SK-N-SH treated with all-trans-retinoic acid at 6 μM for 48 hours (cell line): ENCODE results near the gene GRIK3.
"Not testable (repeated sequence)": the region's sequence is repeated elsewhere in the genome, so short reads cannot be mapped to it uniquely, and the experiment has no call there.

Source experiments
- ATAC-seq: fragments of 200-7000 bp; cut with Tn5 transposase; 3 replicates; pipeline ENCODE4 v1.9.1; 2020; ENCODE audit warnings: mild to moderate bottlenecking, moderate library complexity
- ARNTL ChIP-seq: fragments of 450-650 bp; formaldehyde crosslinking; IDR thresholded peaks from 2 replicates; pipeline ENCODE4 v1.5.0; 2020; ENCODE audit warnings: low read depth, mild to moderate bottlenecking, moderate library complexity, borderline replicate concordance
- BACH2 ChIP-seq: fragments of 250-450 bp; sonication (Bioruptor Pico); IDR thresholded peaks from 2 replicates; pipeline ENCODE4 v1.9.0; 2021; ENCODE audit warnings: mild to moderate bottlenecking, borderline replicate concordance
- CSDC2 ChIP-seq: fragments of 250-450 bp; sonication (Bioruptor Pico); IDR thresholded peaks from 2 replicates; pipeline ENCODE4 v1.5.0; 2020; ENCODE audit warnings: mild to moderate bottlenecking, moderate library complexity
- ESRRG ChIP-seq: fragments of 250-450 bp; sonication (Bioruptor Pico); IDR thresholded peaks from 2 replicates; pipeline ENCODE4 v1.6.1; 2021; ENCODE audit warnings: mild to moderate bottlenecking
- GLIS3 ChIP-seq: fragments of 250-450 bp; sonication (Bioruptor Pico); IDR thresholded peaks from 2 replicates; pipeline ENCODE4 v1.5.0; 2020; ENCODE audit warnings: mild to moderate bottlenecking, moderate library complexity
- OSR1 ChIP-seq: fragments of 250-450 bp; sonication (Bioruptor Pico); IDR thresholded peaks from 2 replicates; pipeline ENCODE4 v1.8.0; 2022; ENCODE audit warnings: moderate library complexity, mild to moderate bottlenecking, inconsistent platforms
- PPARA ChIP-seq: fragments of 250-450 bp; sonication (Bioruptor Pico); IDR thresholded peaks from 2 replicates; pipeline ENCODE4 v1.5.0; 2020; ENCODE audit warnings: mild to moderate bottlenecking, borderline replicate concordance
- RARB ChIP-seq: fragments of 250-450 bp; sonication (Bioruptor Pico); IDR thresholded peaks from 2 replicates; pipeline ENCODE4 v1.8.0; 2021; ENCODE audit warnings: mild to moderate bottlenecking, moderate library complexity
- SNAI2 ChIP-seq: fragments of 250-450 bp; sonication (Bioruptor Pico); IDR thresholded peaks from 2 replicates; pipeline ENCODE4 v1.5.0; 2020; ENCODE audit warnings: mild to moderate bottlenecking, moderate library complexity
- TCF4 ChIP-seq: fragments of 250-450 bp; sonication (Bioruptor Pico); IDR thresholded peaks from 2 replicates; pipeline ENCODE4 v1.8.0; 2021; ENCODE audit warnings: mild to moderate bottlenecking, moderate library complexity, borderline replicate concordance
- TOX ChIP-seq: fragments of 250-450 bp; sonication (Bioruptor Pico); IDR thresholded peaks from 2 replicates; pipeline ENCODE4 v1.8.0; 2021; ENCODE audit warnings: mild to moderate bottlenecking, moderate library complexity, borderline replicate concordance
- ZC3H10 ChIP-seq: fragments of 250-450 bp; sonication (Bioruptor Pico); IDR thresholded peaks from 2 replicates; pipeline ENCODE4 v1.5.1; 2021; ENCODE audit warnings: mild to moderate bottlenecking, moderate library complexity
- ZFP3 ChIP-seq: fragments of 250-450 bp; sonication (Bioruptor Pico); IDR thresholded peaks from 2 replicates; pipeline ENCODE4 v1.5.0; 2020; ENCODE audit warnings: mild to moderate bottlenecking, moderate library complexity
- ZFP30 ChIP-seq: fragments of 450-650 bp; formaldehyde crosslinking; IDR thresholded peaks from 2 replicates; pipeline ENCODE4 v1.5.0; 2022; ENCODE audit warnings: mild to moderate bottlenecking, moderate library complexity
- ZNF70 ChIP-seq: fragments of 450-650 bp; formaldehyde crosslinking; IDR thresholded peaks from 2 replicates; pipeline ENCODE4 v1.5.0; 2020; ENCODE audit warnings: mild to moderate bottlenecking, moderate library complexity
- ZNF8 ChIP-seq: fragments of 450-650 bp; formaldehyde crosslinking; IDR thresholded peaks from 2 replicates; pipeline ENCODE4 v1.5.0; 2020; ENCODE audit warnings: mild to moderate bottlenecking, moderate library complexity
- TF ChIP-seq, protein P1 (sequence below): fragments of 250-450 bp; sonication (Bioruptor Pico); IDR thresholded peaks from 2 replicates; pipeline ENCODE4 v1.5.0; 2020; ENCODE audit warnings: mild to moderate bottlenecking, moderate library complexity
- TF ChIP-seq, protein P2 (sequence below): fragments of 250-450 bp; sonication (Bioruptor Pico); IDR thresholded peaks from 2 replicates; pipeline ENCODE4 v1.5.1; 2020; ENCODE audit warnings: low read depth, mild to moderate bottlenecking, moderate library complexity
- TF ChIP-seq, protein P3 (sequence below): fragments of 250-450 bp; sonication (Bioruptor Pico); IDR thresholded peaks from 2 replicates; pipeline ENCODE4 v1.5.1; 2021; ENCODE audit warnings: mild to moderate bottlenecking, moderate library complexity
- TF ChIP-seq, protein P4 (sequence below): fragments of 250-450 bp; sonication (Bioruptor Pico); IDR thresholded peaks from 2 replicates; pipeline ENCODE4 v1.8.0; 2020; ENCODE audit warnings: mild to moderate bottlenecking, moderate library complexity, borderline replicate concordance
- TF ChIP-seq, protein P5 (sequence below): fragments of 250-450 bp; sonication (Bioruptor Pico); IDR thresholded peaks from 2 replicates; pipeline ENCODE4 v1.8.0; 2021; ENCODE audit warnings: low read depth, mild to moderate bottlenecking, moderate library complexity, borderline replicate concordance

The GRIK3 gene

DNA sequence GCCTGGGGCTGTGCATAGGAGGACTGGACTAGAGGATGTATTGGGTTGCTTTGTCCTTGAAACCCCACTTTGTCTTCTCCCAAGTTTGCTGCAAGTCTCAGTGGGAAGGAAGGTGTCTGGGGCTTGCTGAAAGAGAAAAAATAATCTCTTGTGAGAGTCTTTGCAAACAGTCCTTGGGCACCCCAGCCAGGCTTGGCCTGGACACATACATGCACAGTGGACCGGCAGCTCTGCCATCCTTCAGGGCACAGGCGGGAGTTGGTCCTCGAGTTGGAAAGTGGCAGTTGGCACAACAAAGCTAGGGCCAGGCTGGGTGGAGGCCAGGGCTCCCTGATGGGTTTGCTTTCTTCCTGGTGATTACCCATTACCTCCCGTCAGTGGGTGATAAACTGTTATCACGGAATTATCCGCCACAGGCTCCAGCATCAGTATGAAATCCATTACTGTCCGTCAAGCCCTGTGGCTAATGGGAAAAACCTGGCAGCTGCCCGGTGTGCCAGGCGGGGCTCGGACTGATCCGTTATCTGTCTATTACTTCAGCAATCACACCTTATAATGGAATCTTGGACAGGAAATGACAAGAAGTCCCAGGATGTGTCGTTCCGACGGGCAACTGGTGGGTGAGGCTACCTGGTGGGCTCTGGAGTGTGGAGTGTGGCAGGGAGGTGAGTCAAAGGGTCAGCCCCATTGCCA, 265.7 kb downstream of the GRIK3 start:
- no peak; the same call in 2 of the 3 replicates for ATAC-seq
- TF ChIP-seq SNAI2 (CRISPR knock-in tag): no peak
- TF ChIP-seq, protein P1, sequence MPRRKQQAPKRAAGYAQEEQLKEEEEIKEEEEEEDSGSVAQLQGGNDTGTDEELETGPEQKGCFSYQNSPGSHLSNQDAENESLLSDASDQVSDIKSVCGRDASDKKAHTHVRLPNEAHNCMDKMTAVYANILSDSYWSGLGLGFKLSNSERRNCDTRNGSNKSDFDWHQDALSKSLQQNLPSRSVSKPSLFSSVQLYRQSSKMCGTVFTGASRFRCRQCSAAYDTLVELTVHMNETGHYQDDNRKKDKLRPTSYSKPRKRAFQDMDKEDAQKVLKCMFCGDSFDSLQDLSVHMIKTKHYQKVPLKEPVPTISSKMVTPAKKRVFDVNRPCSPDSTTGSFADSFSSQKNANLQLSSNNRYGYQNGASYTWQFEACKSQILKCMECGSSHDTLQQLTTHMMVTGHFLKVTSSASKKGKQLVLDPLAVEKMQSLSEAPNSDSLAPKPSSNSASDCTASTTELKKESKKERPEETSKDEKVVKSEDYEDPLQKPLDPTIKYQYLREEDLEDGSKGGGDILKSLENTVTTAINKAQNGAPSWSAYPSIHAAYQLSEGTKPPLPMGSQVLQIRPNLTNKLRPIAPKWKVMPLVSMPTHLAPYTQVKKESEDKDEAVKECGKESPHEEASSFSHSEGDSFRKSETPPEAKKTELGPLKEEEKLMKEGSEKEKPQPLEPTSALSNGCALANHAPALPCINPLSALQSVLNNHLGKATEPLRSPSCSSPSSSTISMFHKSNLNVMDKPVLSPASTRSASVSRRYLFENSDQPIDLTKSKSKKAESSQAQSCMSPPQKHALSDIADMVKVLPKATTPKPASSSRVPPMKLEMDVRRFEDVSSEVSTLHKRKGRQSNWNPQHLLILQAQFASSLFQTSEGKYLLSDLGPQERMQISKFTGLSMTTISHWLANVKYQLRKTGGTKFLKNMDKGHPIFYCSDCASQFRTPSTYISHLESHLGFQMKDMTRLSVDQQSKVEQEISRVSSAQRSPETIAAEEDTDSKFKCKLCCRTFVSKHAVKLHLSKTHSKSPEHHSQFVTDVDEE (CRISPR knock-in tag): 0 out of 2 replicates have a peak, but pooled peaks have one; percentile 31
- TF ChIP-seq TCF4 (CRISPR knock-in tag): peak; percentile 58; the same call in 1 of the 2 replicates
- TF ChIP-seq TOX (CRISPR knock-in tag): no peak
- TF ChIP-seq ZC3H10 (CRISPR knock-in tag): no peak

DNA sequence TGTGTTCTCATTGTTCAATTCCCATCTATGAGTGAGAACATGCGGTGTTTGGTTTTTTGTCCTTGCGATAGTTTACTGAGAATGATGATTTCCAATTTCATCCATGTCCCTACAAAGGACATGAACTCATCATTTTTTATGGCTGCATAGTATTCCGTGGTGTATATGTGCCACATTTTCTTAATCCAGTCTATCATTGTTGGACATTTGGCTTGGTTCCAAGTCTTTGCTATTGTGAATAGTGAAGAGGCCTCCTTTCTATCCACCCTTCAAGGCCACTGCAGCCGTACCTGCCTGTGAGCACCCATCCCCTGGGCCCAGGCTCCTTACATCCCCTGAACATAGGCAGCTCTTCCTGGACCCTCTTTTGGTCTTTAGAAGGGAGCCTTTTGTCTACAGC, 266.9 kb downstream of the GRIK3 start:
- not testable (repeated sequence) for ATAC-seq

DNA sequence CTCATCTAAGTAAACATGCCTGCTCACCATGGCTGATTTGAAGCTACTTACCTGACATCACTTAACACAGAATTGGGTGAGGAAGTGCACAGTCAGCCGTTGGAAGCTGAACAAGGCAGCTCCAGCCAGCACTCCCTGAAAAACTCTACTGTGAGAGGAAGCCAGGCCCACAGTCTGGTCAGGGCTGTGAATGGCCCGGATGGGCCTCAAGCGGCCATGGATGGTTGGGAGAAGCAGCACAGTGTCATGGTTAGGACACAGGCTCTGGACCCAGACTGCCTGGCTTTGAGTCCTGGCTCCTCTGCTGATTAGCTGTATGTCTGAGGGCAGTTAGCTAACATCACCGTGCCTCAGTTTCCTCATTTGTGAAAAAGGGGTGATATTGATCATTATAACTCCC, 267.8 kb downstream of the GRIK3 start:
- no peak for ATAC-seq
- TF ChIP-seq, protein P2, sequence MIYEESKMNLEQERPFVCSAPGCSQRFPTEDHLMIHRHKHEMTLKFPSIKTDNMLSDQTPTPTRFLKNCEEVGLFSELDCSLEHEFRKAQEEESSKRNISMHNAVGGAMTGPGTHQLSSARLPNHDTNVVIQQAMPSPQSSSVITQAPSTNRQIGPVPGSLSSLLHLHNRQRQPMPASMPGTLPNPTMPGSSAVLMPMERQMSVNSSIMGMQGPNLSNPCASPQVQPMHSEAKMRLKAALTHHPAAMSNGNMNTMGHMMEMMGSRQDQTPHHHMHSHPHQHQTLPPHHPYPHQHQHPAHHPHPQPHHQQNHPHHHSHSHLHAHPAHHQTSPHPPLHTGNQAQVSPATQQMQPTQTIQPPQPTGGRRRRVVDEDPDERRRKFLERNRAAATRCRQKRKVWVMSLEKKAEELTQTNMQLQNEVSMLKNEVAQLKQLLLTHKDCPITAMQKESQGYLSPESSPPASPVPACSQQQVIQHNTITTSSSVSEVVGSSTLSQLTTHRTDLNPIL (CRISPR knock-in tag): no peak
- TF ChIP-seq TCF4 (CRISPR knock-in tag) (no peak), PPARA (no peak), CSDC2 (CRISPR knock-in tag) (no peak), ARNTL (no peak), ZNF70 (no peak), TOX (CRISPR knock-in tag) (no peak), BACH2 (CRISPR knock-in tag) (no peak), GLIS3 (CRISPR knock-in tag) (no peak), SNAI2 (CRISPR knock-in tag) (no peak), OSR1 (CRISPR knock-in tag) (no peak), ZNF8 (CRISPR knock-in tag) (no peak), ESRRG (CRISPR knock-in tag) (no peak), ZFP3 (no peak), RARB (CRISPR knock-in tag) (no peak), ZFP30 (CRISPR knock-in tag) (no peak)
- TF ChIP-seq, protein P3, sequence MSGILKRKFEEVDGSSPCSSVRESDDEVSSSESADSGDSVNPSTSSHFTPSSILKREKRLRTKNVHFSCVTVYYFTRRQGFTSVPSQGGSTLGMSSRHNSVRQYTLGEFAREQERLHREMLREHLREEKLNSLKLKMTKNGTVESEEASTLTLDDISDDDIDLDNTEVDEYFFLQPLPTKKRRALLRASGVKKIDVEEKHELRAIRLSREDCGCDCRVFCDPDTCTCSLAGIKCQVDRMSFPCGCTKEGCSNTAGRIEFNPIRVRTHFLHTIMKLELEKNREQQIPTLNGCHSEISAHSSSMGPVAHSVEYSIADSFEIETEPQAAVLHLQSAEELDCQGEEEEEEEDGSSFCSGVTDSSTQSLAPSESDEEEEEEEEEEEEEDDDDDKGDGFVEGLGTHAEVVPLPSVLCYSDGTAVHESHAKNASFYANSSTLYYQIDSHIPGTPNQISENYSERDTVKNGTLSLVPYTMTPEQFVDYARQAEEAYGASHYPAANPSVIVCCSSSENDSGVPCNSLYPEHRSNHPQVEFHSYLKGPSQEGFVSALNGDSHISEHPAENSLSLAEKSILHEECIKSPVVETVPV (CRISPR knock-in tag): no peak
- TF ChIP-seq, protein P4, sequence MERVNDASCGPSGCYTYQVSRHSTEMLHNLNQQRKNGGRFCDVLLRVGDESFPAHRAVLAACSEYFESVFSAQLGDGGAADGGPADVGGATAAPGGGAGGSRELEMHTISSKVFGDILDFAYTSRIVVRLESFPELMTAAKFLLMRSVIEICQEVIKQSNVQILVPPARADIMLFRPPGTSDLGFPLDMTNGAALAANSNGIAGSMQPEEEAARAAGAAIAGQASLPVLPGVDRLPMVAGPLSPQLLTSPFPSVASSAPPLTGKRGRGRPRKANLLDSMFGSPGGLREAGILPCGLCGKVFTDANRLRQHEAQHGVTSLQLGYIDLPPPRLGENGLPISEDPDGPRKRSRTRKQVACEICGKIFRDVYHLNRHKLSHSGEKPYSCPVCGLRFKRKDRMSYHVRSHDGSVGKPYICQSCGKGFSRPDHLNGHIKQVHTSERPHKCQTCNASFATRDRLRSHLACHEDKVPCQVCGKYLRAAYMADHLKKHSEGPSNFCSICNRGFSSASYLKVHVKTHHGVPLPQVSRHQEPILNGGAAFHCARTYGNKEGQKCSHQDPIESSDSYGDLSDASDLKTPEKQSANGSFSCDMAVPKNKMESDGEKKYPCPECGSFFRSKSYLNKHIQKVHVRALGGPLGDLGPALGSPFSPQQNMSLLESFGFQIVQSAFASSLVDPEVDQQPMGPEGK (CRISPR knock-in tag): no peak
- TF ChIP-seq, protein P5, sequence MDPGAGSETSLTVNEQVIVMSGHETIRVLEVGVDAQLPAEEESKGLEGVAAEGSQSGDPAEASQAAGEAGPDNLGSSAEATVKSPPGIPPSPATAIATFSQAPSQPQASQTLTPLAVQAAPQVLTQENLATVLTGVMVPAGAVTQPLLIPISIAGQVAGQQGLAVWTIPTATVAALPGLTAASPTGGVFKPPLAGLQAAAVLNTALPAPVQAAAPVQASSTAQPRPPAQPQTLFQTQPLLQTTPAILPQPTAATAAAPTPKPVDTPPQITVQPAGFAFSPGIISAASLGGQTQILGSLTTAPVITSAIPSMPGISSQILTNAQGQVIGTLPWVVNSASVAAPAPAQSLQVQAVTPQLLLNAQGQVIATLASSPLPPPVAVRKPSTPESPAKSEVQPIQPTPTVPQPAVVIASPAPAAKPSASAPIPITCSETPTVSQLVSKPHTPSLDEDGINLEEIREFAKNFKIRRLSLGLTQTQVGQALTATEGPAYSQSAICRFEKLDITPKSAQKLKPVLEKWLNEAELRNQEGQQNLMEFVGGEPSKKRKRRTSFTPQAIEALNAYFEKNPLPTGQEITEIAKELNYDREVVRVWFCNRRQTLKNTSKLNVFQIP (CRISPR knock-in tag): no peak
